HG03175 (cell line): ENCODE measurements around the gene GAK.
"Not testable (repeated sequence)": the region's sequence is repeated elsewhere in the genome, so short reads cannot be mapped to it uniquely, and the experiment has no call there.

Source experiments
- ATAC-seq: cut with Tn5 transposase; IDR thresholded peaks from one replicate; pipeline ENCODE4 v1.9.1; 2021; ENCODE audit warnings: mild to moderate bottlenecking, moderate library complexity; ENCODE audit not compliant: unreplicated experiment

Gene GAK

DNA sequence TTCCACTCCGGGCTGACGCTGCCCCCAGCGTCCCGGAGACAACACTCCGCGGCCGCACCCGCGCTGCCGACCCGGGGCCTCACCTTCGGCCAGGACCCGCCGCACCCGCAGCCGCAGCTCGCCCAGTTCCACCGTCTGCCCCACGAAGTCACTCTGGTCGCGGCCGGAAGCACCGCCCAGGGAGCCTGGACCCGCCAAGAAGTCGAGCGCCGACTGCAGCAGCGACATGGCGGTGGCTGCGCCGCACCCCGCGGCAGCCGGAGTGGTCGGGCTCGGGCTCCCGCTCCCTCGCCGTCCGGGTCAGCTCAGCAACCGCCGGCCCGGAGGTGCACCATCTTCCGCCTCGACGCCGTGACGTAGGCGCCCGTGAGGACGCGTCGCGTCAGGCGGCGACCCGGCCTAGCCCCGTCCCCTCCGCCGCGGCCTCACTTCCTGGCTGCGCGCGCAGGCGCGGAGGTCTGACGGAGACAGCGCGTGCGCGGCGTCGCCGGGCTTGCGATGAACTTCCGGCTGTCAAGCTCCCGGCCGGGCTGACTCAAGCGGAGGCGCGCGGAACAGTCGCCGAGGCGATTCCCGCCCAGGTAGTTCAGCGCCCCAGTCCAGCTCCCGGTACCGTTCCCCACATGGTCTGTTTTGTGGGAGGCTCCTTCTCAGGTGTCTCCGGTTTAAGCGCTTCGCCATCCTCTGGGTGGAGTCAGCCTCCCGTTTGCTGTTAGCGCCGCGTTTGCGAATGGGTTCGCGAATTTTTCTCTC, at the start of gene GAK, which contains the start of gene TMEM175:
Gene GAK (minus strand): TSS at position 357 of the 753 bp plus-strand sequence. CDS start 129 bp downstream, at position 228.
Gene TMEM175 (plus strand): TSS at position 501 of the 753 bp plus-strand sequence. CDS start 15,280 bp downstream, outside the sequence.
- peak; percentile 91 for ATAC-seq

DNA sequence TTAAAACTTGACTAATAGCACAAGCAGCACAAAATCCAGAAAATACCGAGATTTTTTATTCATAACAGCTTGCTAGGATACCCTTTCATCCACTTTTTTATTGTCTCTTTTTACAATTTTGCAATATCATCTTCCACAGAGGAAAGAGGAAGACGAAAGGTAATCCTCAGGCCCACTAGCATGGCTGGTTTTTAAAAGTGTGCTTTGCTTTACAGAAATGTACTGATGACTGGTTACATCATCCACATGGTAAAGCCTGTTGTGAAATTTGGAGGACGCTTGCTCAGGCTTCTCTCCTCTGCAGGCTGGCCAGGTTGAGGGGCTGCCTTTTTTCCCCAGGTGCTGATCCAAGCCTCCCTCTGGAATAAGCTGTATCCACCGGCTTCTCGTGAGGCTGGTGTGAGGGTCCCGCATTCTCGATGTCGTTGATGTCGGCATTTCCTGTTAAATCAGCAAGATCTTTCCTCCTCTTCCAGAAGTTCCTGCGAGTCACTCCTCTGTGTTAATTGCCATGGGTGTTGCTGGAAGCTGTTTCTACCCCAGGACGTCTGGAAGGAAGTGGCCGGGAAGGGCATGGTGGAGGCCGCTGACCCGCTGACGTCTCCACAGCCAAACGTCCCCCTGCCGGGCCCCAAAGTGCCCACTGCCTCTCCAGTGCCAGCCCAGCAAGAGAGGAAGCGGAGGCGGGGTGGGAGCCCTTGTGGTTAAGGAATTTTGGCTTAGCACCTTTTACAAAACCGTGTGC, 47.0 kb upstream of the GAK start:
- no peak for ATAC-seq

DNA sequence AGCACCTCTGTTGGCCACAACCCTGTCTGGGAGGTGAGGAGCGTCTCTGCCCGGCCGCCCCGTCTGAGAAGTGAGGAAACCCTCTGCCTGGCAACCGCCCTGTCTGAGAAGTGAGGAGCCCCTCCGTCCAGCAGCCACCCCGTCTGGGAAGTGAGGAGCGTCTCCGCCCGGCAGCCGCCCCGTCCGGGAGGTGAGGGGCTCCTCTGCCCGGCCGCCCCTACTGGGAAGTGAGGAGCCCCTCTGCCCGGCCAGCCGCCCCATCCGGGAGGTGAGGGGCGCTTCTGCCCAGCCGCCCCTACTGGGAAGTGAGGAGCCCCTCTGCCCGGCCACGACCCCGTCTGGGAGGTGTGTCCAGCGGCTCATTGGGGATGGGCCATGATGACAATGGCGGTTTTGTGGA, 43.9 kb upstream of the GAK start:
- ATAC-seq, result not testable (repeated sequence)

DNA sequence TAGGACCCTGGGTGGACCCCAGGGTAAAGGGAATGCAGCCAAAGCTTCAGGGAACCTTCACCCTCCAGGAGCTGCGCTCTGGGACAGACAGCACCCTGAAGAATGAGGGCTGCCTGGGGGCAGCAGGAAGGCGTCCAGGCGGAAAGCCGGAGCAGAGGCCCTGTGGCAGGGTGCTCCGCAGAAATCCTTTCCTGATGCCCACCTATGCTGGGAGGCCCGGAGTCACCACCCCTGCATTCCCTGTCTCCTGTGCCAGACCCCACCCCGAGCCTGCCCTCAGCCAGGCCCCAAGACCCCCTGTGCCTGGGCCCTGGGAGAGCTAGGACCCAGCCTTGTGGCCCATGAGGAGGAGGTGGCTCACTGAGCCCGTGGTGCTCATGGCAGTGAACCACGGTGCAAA, 42.6 kb upstream of the GAK start:
- no peak for ATAC-seq

DNA sequence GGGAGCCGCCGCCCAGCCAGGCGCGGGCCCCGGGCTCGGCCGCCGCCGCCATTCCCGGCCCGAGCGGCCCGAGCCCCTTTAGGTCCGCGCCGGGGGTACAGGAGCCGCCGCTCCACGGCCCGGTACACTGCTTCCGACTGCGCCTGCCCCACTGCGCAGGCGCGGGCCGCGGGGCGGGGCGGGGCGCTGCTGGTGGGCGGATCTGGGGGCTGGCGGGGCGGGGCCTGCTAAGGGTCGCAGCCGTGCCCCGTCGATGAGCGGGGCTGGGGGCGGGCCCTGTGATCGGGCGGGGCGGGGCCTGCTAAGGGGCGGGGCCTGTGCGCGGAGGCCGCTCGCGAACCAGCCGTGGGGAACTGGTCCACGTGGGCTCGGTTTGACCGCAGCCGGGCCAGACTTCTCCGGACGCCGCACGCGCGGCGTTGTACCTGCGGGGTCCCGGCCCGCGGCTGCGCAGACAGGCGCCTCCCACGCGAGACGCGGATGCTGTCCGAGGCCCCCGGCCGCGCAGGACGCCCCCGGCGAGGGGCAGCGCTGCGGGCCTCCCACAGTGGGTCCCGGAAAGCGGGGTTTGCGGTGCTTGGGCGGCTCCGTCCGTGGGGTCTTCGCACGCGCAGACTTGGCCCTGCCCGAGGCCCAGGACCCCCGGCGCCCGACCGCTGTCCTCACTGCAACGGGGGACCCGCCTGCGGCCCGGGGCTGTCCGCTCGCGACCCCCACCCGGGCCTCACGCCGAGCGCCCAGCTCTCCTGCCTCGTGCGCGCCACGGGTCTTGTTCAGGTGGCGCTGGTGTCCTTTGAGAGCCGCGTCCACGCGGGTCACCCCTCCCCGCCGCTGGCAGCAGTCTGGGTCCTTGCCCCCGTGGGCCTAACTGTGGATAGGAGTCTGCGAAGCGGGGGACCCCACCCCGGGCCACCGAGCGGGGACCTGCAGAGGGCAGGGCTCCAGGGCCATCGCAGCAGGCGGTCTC, 41.6 kb upstream of the GAK start, which contains the start of gene DGKQ:
Gene DGKQ (minus strand): TSS at position 139 of the 967 bp plus-strand sequence. CDS start 87 bp downstream, at position 52.
- peak; percentile 64 for ATAC-seq

DNA sequence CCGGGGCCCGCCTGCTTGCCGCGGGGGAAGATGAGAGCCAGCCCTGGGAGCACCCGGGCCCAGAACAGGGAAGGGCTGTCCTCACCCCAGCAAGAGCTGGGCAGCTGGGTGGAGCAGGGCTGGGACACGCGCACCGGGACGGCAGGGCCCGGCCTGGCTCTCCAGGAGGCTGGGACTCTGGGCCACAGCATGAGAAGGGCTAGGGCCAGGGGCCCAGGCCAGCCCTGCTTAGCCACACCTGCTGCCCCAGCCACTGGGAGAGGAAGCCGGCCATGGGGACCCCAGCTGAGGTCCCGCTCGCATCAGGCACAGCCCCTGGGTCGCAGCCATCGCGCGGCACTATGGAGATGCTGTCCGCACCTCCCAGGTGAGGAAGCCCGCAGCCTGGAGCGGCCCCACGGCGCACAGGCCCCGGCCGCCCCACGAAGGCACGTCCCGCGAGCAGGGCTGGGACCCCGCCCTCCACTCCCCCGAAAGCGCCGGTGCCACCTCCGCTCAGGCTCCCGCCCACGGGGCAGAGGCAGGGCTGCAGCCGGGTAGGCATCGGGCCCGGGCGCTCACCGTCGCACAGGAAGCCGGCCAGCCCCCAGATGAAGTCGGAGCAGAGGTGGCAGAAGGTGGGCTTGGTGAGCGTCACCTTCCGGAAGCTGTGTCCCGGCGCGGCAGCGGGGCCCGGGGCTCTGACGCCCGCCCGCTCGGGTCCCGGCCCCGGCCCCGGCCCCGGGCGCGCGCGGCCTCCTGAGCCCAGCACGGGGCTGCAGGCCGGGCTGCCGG, 40.7 kb upstream of the GAK start:
- peak; percentile 44 for ATAC-seq

DNA sequence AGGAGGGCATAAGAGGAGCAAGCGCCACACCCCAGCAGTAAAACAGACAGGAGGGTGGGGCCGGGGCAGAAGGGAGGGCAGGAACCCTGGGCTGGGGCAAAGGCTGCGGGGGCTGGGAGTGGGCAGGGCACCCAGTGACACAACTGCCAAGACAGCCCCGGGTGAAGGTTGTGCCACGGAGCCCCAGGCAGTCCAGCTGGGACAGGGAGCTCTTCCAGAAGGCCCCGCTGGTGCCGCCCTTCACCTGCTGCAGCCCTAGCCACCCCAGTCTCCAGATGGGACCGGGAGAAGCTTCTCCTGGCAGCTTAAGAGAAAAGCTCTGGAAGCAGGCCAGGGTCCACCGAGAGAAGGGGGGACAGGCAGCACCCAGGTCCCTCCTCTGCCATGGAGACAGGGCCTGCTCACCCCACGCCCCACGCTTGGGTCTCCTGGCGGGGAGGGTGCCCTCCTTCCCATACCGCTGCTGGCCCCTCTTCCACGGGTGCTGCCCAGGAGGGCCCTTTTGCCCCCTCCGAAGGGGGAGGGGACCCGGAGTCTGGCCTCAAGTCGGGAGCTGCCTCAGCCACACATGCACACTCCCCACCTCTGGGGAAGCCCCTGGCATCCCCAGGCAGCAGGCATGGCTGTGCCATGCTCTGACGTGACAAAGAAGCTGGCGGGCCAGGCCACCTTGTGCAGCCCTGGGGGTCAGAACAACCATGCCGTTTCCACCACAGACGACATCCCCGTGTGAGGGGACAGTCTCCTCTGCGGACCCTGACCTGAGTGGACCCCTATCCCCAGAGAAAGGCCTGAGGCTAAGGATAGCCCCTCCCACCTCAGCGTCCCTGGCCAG, 39.8 kb upstream of the GAK start:
- no peak for ATAC-seq

DNA sequence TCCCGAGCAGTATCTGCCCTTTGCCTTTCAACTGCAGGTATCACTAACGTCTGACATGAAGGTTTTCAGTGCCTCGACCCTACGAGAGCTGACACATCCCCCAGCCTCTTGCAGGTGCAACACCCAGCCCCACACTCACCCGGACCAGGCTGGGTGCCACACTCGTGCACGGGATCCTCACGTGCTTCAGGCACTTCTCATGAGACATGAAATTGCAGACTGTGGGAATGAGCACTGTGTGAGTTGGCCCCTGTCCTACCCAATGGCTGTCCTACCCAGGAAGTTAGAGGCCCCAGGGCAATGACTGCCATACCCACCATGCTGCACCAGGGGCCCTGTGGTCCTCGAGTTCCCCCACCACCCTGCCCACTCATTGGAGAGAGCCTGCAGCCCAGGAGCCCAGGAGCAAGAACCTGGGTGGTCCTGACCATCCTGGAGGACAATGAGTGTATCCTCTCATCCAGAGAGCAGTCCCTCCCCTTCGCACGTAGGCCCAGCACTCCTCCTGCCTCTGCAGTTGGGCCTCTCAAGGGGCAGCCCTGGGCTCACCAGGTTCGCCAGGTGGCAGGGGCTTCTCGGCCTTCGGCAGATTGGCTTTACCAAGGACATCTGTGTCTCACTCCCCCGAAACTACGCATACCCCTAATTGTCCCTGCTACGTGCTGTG, 38.9 kb upstream of the GAK start:
- ATAC-seq, result no peak

DNA sequence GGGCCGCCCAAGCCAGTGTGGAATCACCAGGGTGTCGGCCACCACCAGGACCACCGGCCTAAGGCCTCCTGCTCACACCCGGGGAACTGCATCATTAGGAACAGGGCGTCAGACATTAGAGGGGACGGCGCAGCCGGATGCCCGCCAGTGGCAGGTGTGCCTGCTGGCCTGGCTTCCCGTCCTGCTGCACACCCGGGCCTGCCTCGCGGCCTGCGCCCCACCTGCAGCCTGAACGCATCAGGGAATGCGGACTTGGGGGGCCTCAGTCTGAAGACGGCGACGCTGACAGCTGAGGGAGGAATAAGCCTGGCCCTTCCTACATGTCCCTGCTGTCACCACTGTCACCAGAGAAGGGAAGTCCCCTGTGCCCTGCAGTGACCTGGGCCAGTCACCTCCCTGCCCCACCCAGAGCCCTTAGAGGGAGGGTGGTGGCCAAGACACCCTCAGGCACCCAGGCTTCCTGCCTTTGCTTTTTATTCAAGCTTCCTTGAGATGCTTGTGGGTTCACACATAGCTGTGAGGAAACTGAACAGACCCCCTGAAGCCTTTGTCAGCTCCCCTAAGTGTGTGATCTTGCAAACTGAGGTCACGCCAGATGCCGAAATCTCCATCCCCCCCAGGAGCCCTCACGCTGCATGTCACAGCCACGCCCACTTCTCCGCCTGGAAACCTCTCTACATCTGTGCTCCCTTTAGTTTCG, 38.1 kb upstream of the GAK start:
- no peak for ATAC-seq

DNA sequence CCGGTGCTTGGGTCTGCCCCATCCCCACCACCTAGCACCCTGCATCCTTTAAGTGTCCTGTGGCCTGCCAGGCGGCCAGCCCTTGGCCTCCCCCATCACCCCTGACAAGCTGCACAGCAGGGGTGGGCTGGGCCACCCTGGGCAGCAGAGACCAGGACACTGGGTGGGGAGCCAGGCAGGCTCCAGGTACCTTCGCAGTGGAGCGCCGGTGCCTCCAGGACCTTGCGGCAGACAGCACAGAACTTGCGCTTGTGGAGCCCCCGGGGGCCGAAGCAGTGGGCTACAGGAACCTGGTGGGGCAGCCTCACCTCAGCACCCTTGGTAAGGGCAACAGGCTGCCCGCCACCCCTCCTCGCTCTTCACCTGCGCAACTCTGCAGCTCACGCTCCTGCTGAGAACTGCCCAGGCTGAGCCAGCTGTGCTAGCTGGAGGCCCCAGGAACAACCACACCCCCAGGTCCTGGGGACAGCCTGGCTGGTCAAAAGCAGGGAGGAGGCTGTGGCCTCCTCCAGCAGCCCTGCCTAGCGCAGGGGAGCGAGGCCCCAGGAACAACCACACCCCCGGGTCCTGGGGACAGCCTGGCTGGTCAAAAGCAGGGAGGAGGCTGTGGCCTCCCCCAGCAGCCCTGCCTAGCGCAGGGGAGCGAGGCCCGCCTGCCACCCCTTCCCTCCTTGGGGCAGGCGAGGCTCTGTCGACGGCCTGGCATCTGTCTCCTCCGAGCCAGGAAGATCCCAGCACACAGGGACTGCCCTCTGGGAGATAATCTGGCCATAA, 36.7 kb upstream of the GAK start:
- ATAC-seq, result no peak

DNA sequence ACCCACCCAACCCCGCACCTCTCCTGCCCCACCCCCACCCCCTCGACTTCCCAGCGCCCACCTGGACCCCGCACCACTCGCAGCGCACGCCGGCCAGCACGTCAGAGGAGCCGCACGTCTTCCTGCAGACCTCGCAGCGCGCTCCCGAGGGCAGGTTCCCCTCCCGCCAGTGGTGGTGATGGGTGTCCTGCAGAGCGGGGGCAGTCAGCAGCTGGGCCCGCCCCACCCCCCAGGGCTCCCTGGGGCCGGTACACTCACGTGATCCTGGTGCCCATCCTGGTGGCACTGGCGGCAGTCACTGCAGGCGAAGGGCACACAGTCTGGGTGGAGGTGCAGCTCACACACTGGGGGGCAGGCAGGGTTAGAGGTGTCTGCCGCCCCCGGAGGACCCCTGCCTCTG, 36.1 kb upstream of the GAK start:
- no peak for ATAC-seq

DNA sequence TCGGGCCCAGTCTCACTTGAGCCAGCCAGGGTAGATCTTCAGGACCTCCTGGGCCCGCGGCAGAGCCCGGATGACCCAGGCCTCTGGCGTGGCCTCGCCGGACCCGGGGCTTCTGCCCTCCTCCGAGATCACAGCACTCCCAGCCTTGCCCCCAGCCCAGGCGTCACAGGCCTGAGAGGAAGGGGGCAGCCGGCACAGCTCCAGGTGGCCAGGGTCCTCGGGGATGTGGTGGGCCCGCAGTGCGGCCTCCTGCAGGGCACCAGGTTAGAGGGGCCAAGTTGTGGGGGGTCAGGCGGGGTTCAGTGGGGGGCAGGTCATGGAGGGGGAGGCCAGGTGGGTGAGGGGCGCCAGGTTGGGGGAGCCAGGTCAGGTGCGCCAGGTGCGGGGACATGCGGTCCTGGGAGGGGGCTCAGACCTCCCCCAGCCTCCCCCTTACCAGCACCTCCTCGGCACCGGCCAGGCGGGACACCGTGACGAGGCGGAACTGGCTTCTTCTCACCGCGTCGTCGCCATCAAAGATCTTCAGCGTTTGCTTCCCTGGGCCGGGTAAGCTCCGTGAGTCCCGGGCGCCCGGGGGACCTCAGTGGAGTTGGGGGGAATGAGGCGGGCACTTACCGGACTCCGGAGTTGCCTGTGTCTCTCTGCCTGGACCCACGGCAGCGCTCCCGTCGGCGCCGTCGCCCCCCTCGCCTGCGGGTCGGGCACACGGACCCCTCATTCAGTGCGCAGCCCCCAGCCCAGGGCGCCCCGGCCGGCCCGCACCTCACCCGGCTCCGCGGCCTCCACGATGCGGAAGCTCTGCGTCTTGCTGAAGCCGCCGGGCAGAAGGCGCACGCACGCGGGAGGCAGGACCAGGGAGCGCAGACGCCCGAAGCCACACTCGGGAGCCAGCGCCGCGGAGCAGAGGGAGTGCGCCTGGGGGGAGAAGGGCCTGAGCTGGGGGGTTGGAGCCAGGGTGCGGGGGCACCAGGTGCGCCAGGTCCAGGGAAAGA, 35.3 kb upstream of the GAK start:
- ATAC-seq, result no peak

DNA sequence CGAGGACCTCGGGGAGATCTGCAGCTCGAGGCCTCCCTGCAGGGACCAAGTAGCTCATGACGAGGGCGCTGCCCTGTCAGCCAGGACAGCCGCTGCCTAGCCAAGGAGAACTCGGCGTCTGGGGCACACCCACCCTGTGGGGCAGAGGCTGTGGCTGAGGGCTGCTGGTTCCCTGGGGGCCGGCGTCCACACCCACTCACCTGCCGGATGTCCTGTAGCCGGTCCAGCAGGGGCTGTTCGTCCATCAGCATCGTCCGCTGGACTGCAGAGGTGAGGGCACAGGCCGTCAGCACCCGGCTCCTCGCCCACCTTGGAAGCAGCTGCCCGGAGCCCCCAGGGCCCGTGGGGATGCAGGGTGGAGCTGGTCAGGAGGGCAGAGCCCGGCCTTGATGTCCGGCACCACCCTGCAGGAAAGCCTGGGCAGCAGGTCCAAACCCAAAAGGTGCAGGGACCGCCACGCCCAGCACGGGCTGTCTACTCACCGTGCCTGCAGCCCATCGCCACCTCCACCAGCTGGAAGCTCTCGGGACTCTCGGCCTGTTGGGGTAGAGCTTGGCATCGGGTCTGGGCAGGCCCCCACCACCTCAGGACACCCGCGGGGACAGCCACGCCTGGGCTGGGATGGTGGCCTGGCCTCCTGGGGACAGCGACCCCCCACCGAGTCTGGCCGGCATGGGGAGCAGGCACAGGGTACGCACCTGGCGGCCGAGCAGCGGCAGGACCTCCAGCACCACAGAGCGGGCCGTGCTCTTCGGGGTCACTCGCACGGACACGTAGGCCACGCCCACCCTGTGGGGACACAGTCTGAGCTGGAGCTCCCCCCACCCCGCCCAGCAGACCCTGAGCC, 34.4 kb upstream of the GAK start:
- ATAC-seq, result no peak

DNA sequence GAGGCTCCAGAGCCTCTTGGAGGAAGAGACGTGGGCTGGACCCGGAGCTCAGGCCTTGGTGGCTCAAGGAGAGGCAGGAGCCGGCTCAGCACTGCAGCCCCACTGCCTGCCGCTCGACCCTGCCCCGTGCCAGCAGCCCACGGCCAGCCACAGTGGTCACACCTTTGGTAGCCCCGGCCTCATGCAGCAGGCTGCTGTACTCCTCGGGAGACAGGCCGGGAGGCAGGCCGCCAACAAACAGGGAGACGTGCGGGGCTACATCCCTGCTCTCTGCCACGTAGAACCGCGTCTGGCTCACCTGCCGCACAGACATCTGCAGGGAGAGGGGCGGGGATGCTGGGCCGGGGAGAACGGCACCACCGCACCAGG, 33.6 kb upstream of the GAK start:
- ATAC-seq, result no peak

DNA sequence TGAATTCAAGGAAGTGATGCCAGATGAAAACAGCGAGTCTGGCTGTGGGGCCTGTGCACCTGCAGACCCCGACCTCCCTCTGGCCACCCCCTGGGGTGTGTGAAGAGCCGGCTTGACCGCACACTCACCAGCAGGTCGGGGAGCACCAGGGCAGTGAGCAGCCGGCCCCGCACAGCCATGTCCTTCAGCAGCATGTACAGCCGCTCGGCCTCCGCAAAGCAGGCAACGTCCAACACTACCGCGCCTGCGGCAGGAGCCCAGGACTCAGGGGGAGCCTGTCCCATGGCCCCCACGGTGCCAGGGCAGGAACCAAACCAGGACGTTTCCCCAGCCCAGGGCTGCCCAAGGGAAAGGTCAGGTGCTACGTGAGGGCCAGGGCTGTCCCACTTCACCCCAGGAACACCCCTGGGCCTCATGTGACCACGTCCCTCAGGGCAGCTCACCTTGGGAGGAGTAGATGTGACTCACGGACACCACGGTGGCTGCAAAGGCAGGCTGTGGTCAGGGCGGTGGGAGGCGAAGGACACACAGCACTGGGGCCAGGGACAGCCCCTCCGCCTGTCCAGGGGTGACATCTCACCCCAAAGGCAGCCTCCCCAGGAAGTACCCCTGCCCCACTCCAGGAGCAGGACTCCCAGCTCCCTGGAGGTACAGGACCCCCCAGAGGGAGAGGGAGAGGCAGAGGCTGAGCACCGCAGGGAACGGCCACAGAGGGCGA, 33.1 kb upstream of the GAK start:
- ATAC-seq, result no peak
